Activated effector memory CD4-positive, alpha-beta T cell treated with Interleukin-2 at 50 U/mL for 16 hours (primary cell): ENCODE results near the gene CPZ.

Source experiments
- DNase-seq: peaks from one replicate; pipeline ENCODE4 v3.0.0-alpha.2; 2020

The CPZ gene

GRCh38 chr4:8596891-8597290 is 4.3 kb downstream of the CPZ start:
- no peak for DNase-seq

- no peak for DNase-seq
Observed at GRCh38 chr4:8597319-8597718, 4.8 kb downstream of the CPZ start.

GRCh38 chr4:8597791-8598190 is 5.2 kb downstream of the CPZ start:
- no peak for DNase-seq

- DNase-seq = no peak
Observed at GRCh38 chr4:8598391-8599090, 6.0 kb downstream of the CPZ start.

GRCh38 chr4:8599091-8599460 is 6.5 kb downstream of the CPZ start:
- DNase-seq = no peak

- no peak for DNase-seq
Observed at GRCh38 chr4:8599657-8600056, 7.1 kb downstream of the CPZ start.

- no peak for DNase-seq
Observed at GRCh38 chr4:8600266-8600665, 7.7 kb downstream of the CPZ start.

- no peak for DNase-seq
Observed at GRCh38 chr4:8600686-8601085, 8.1 kb downstream of the CPZ start.

GRCh38 chr4:8601086-8601485 is 8.5 kb downstream of the CPZ start:
- no peak for DNase-seq

GRCh38 chr4:8601556-8601955 is 9.0 kb downstream of the CPZ start:
- DNase-seq = no peak

GRCh38 chr4:8602686-8603430 is 10.3 kb downstream of the CPZ start:
- DNase-seq = no peak

- DNase-seq = no peak
Observed at GRCh38 chr4:8603931-8604330, 11.4 kb downstream of the CPZ start.

GRCh38 chr4:8605289-8605688 is 12.7 kb downstream of the CPZ start:
- no peak for DNase-seq

GRCh38 chr4:8606476-8606875 is 13.9 kb downstream of the CPZ start:
- DNase-seq = no peak

- no peak for DNase-seq
Observed at GRCh38 chr4:8606966-8607365, 14.4 kb downstream of the CPZ start.

- DNase-seq = peak; percentile 5
Observed at GRCh38 chr4:8607603-8608481, 15.3 kb downstream of the CPZ start.

GRCh38 chr4:8608714-8609391 is 16.3 kb downstream of the CPZ start:
- DNase-seq = no peak

GRCh38 chr4:8609406-8609805 is 16.8 kb downstream of the CPZ start:
- no peak for DNase-seq

GRCh38 chr4:8609824-8610350 is 17.3 kb downstream of the CPZ start:
- DNase-seq = no peak

- DNase-seq = no peak
Observed at GRCh38 chr4:8610858-8611616, 18.5 kb downstream of the CPZ start.

GRCh38 chr4:8612646-8613045 is 20.1 kb downstream of the CPZ start:
- DNase-seq = no peak
